ENCODE data around the gene SOX8. TPM values are rescaled to one million over a fixed set of nuclear protein-coding genes. Genes with fewer than 3 reads are reported as not detected.

Gene SOX8
- total RNA-seq (1 to 10 TPM in 4 of 5 experiments, under 1 TPM in 1; 0.07 to 5.4 (median 4.7) TPM), polyA plus RNA-seq (1 to 10 TPM; 2.3 to 3.1 TPM), total RNA-seq (15.2 reads per million, percentile 44 among the genes with 10 or more reads in this experiment)

- intact Hi-C loops (cut with micrococcal nuclease), result loop anchor here (1.0 to 5.0 kb wide), 6 partner anchors 10 to 171 kb away; partner anchors contain the start of gene CACNA1H (in 1 of the 2)
- H3K36me3 ChIP-seq (ENCODE audit: control insufficient read depth in 2 of 3, insufficient read depth in 3 of 3, low read length in 3 of 3), result peaks cover 0 to 7% (median 0%) of the 10 kb centered on the region in 3 experiments
- H3K9me3 ChIP-seq (ENCODE audit: control insufficient read depth in 2 of 3, low read length in 3 of 3), result no peaks in the 10 kb centered on the region
- DNase-seq (no peak), ATAC-seq (peak; percentile 2)
- H3K4me3 Mint-ChIP-seq, result peak within 1 kb of the TSS; percentile 77 to 88 (median 84)
- peak within 1 kb of the TSS; percentile 48 for H3K4me3 ChIP-seq (ENCODE audit: low read length)
- H3K4me1 ChIP-seq (ENCODE audit: control insufficient read depth in 2 of 2, insufficient read depth in 2 of 2, low read length in 2 of 2), result peaks cover 0 to 10% of the 10 kb centered on the region in 2 donors
- ChIA-PET POLR2A (interaction anchor here (1.1 to 6.6 kb wide), 7 partner anchors 11 to 286 kb away, joined by 4 to 87 read pairs (median 6); partner anchors contain the start of gene LMF1), CTCF (interaction anchor here (0.5 to 1.5 kb wide), 4 partner anchors 10 to 195 kb away, joined by 3 to 5 read pairs (median 3); no protein-coding TSS in a partner anchor)
- peak within 1 kb of the TSS; percentile 60 for H3K27ac ChIP-seq (ENCODE audit: low read depth, low read length)
- H3K36me3 Mint-ChIP-seq, result no peaks in the 10 kb centered on the region
- H3K9me3 Mint-ChIP-seq, result peaks cover 0 to 3% (median 0%) of the 10 kb centered on the region in 11 donors
- H3K27ac Mint-ChIP-seq, result peak within 1 kb of the TSS; percentile 18 to 93 (median 90)
- peaks cover 0 to 29% (median 0%) of the 10 kb centered on the region in 5 donors for H3K27me3 Mint-ChIP-seq
- no peaks in the 10 kb centered on the region for H3K27me3 ChIP-seq (ENCODE audit: control insufficient read depth in 2 of 2, insufficient read depth in 2 of 2, low read length in 2 of 2)
- peaks cover 0 to 24% (median 14%) of the 10 kb centered on the region in 7 donors for H3K4me1 Mint-ChIP-seq
Observed at GRCh38 chr16:981695-982144, at the start of gene SOX8. Gene SOX8 (plus strand): TSS chr16:981770. CDS start chr16:981923, 153 bp downstream.

DNA sequence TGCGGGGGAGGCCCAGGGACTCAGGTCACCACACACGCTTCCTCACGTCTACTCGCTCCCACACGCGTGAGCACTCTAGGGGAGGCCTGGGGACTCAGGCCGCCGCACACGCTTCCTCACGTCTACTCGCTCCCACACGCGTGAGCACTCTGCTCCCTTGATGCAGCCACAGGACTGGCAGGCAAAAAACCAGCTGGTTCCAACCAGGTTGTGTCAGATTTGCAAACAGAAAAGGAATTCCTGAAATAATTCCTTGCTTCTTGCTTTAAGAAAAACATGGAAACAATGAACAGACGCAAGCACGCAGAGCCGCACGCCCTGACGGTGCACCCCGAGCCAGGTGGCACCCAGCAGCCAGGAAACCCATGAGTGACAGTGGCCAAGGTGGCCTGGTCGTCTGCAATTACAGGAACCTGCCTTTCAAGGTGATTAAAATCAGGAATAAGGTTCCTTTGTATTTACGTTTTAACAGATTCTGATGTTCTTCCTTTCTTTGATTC, 48.7 kb upstream of the SOX8 start:
- no peak for ATAC-seq
- POLR2A ChIA-PET, result no interaction called here

GRCh38 chr16:933581-933980, 48.0 kb upstream of the SOX8 start:
- ATAC-seq (no peak), DNase-seq (no peak)
- Histone ChIP-seq H3K27me3 (ENCODE audit: control insufficient read depth in 2 of 2, insufficient read depth in 2 of 2, low read length in 2 of 2) (no peaks in the 10 kb centered on the region), H3K4me1 (ENCODE audit: control insufficient read depth in 2 of 2, insufficient read depth in 2 of 2, low read length in 2 of 2) (no peaks in the 10 kb centered on the region), H3K4me3 (ENCODE audit: low read length) (no peak overlapping the region), H3K9me3 (ENCODE audit: control insufficient read depth in 2 of 3, low read length in 3 of 3) (no peaks in the 10 kb centered on the region), H3K27ac (ENCODE audit: low read depth, low read length) (no peak overlapping the region), H3K36me3 (ENCODE audit: control insufficient read depth in 2 of 3, insufficient read depth in 3 of 3, low read length in 3 of 3) (peaks cover 0 to 40% (median 0%) of the 10 kb centered on the region in 3 experiments)
- intact Hi-C loops (cut with micrococcal nuclease), result no loop called here
- H3K27me3 Mint-ChIP-seq, result no peaks in the 10 kb centered on the region
- no peak overlapping the region for H3K4me3 Mint-ChIP-seq
- peaks cover 0 to 4% (median 0%) of the 10 kb centered on the region in 7 donors for H3K4me1 Mint-ChIP-seq
- H3K27ac Mint-ChIP-seq, result no peak overlapping the region
- H3K9me3 Mint-ChIP-seq, result no peaks in the 10 kb centered on the region
- CTCF ChIA-PET, result no interaction called here
- peaks cover 2 to 41% (median 9%) of the 10 kb centered on the region in 5 donors for H3K36me3 Mint-ChIP-seq
- POLR2A ChIA-PET, result no interaction called here

More for the DNA sequence above, 48.7 kb upstream of the SOX8 start:
- no peaks in the 10 kb centered on the region for H3K9me3 Mint-ChIP-seq
- no peak overlapping the region for H3K4me3 ChIP-seq (ENCODE audit: low read length)
- peaks cover 0 to 4% (median 0%) of the 10 kb centered on the region in 7 donors for H3K4me1 Mint-ChIP-seq
- no peaks in the 10 kb centered on the region for H3K27me3 Mint-ChIP-seq
- H3K27ac ChIP-seq (ENCODE audit: low read depth, low read length), result no peak overlapping the region
- no peak overlapping the region for H3K27ac Mint-ChIP-seq
- H3K4me3 Mint-ChIP-seq, result no peak overlapping the region
- peaks cover 0 to 42% (median 9%) of the 10 kb centered on the region in 5 donors for H3K36me3 Mint-ChIP-seq
- H3K4me1 ChIP-seq (ENCODE audit: control insufficient read depth in 2 of 2, insufficient read depth in 2 of 2, low read length in 2 of 2), result no peaks in the 10 kb centered on the region
- no peaks in the 10 kb centered on the region for H3K27me3 ChIP-seq (ENCODE audit: control insufficient read depth in 2 of 2, insufficient read depth in 2 of 2, low read length in 2 of 2)
- no peaks in the 10 kb centered on the region for H3K9me3 ChIP-seq (ENCODE audit: control insufficient read depth in 2 of 3, low read length in 3 of 3)
- intact Hi-C loops (cut with micrococcal nuclease), result no loop called here
- DNase-seq, result no peak
- CTCF ChIA-PET, result no interaction called here
- H3K36me3 ChIP-seq (ENCODE audit: control insufficient read depth in 2 of 3, insufficient read depth in 3 of 3, low read length in 3 of 3), result peaks cover 0 to 40% (median 0%) of the 10 kb centered on the region in 3 experiments

GRCh38 chr16:934178-934577, 47.4 kb upstream of the SOX8 start:
- CTCF ChIA-PET, result no interaction called here
- H3K4me3 ChIP-seq (ENCODE audit: low read length), result no peak overlapping the region

GRCh38 chr16:935684-936083, 45.9 kb upstream of the SOX8 start:
- DNase-seq (no peak), ATAC-seq (no peak)
- Mint-ChIP-seq H3K27ac (peak overlapping the region in 1 of 9 donors; percentile 9), H3K36me3 (peaks cover 2 to 49% (median 10%) of the 10 kb centered on the region in 5 donors), H3K4me1 (peaks cover 0 to 8% (median 0%) of the 10 kb centered on the region in 7 donors), H3K4me3 (no peak overlapping the region), H3K9me3 (peaks cover 0 to 2% (median 0%) of the 10 kb centered on the region in 11 donors), H3K27me3 (no peaks in the 10 kb centered on the region)
- peaks cover 0 to 36% (median 0%) of the 10 kb centered on the region in 3 experiments for H3K36me3 ChIP-seq (ENCODE audit: control insufficient read depth in 2 of 3, insufficient read depth in 3 of 3, low read length in 3 of 3)
- CTCF ChIA-PET, result no interaction called here
- no peaks in the 10 kb centered on the region for H3K4me1 ChIP-seq (ENCODE audit: control insufficient read depth in 2 of 2, insufficient read depth in 2 of 2, low read length in 2 of 2)
- H3K27me3 ChIP-seq (ENCODE audit: control insufficient read depth in 2 of 2, insufficient read depth in 2 of 2, low read length in 2 of 2), result no peaks in the 10 kb centered on the region
- H3K4me3 ChIP-seq (ENCODE audit: low read length), result no peak overlapping the region
- POLR2A ChIA-PET, result no interaction called here
- no peak overlapping the region for H3K27ac ChIP-seq (ENCODE audit: low read depth, low read length)
- no peaks in the 10 kb centered on the region for H3K9me3 ChIP-seq (ENCODE audit: control insufficient read depth in 2 of 3, low read length in 3 of 3)
- intact Hi-C loops (cut with micrococcal nuclease), result no loop called here

More at GRCh38 chr16:934178-934577, 47.4 kb upstream of the SOX8 start:
- H3K27ac Mint-ChIP-seq, result no peak overlapping the region
- intact Hi-C loops (cut with micrococcal nuclease), result no loop called here
- DNase-seq (no peak), ATAC-seq (no peak)
- peaks cover 2 to 46% (median 9%) of the 10 kb centered on the region in 5 donors for H3K36me3 Mint-ChIP-seq
- Histone ChIP-seq H3K9me3 (ENCODE audit: control insufficient read depth in 2 of 3, low read length in 3 of 3) (no peaks in the 10 kb centered on the region), H3K27me3 (ENCODE audit: control insufficient read depth in 2 of 2, insufficient read depth in 2 of 2, low read length in 2 of 2) (no peaks in the 10 kb centered on the region), H3K4me1 (ENCODE audit: control insufficient read depth in 2 of 2, insufficient read depth in 2 of 2, low read length in 2 of 2) (no peaks in the 10 kb centered on the region), H3K27ac (ENCODE audit: low read depth, low read length) (no peak overlapping the region), H3K36me3 (ENCODE audit: control insufficient read depth in 2 of 3, insufficient read depth in 3 of 3, low read length in 3 of 3) (peaks cover 0 to 38% (median 0%) of the 10 kb centered on the region in 3 experiments)
- H3K4me3 Mint-ChIP-seq, result no peak overlapping the region
- peaks cover 0 to 4% (median 0%) of the 10 kb centered on the region in 7 donors for H3K4me1 Mint-ChIP-seq
- POLR2A ChIA-PET, result no interaction called here
- H3K27me3 Mint-ChIP-seq, result no peaks in the 10 kb centered on the region
- no peaks in the 10 kb centered on the region for H3K9me3 Mint-ChIP-seq

GRCh38 chr16:937311-937710, 44.3 kb upstream of the SOX8 start:
- H3K27ac ChIP-seq (ENCODE audit: low read depth, low read length), result no peak overlapping the region
- intact Hi-C loops (cut with micrococcal nuclease), result no loop called here
- no peak for DNase-seq
- peaks cover 0 to 41% (median 0%) of the 10 kb centered on the region in 3 experiments for H3K36me3 ChIP-seq (ENCODE audit: control insufficient read depth in 2 of 3, insufficient read depth in 3 of 3, low read length in 3 of 3)
- no peak overlapping the region for H3K27ac Mint-ChIP-seq
- ATAC-seq, result no peak
- POLR2A ChIA-PET, result no interaction called here
- H3K9me3 ChIP-seq (ENCODE audit: control insufficient read depth in 2 of 3, low read length in 3 of 3), result peaks cover 0 to 11% (median 0%) of the 10 kb centered on the region in 3 experiments
- H3K36me3 Mint-ChIP-seq, result peaks cover 7 to 57% (median 19%) of the 10 kb centered on the region in 5 donors
- no peaks in the 10 kb centered on the region for H3K4me1 ChIP-seq (ENCODE audit: control insufficient read depth in 2 of 2, insufficient read depth in 2 of 2, low read length in 2 of 2)
- H3K4me3 ChIP-seq (ENCODE audit: low read length), result no peak overlapping the region
- CTCF ChIA-PET, result no interaction called here
- no peak overlapping the region for H3K4me3 Mint-ChIP-seq
- H3K27me3 Mint-ChIP-seq, result no peaks in the 10 kb centered on the region
- H3K4me1 Mint-ChIP-seq, result peaks cover 0 to 8% (median 0%) of the 10 kb centered on the region in 7 donors
- H3K9me3 Mint-ChIP-seq, result peaks cover 0 to 17% (median 9%) of the 10 kb centered on the region in 11 donors
- H3K27me3 ChIP-seq (ENCODE audit: control insufficient read depth in 2 of 2, insufficient read depth in 2 of 2, low read length in 2 of 2), result no peaks in the 10 kb centered on the region
